Tibial nerve (tissue), 4 donors: Measurements from ENCODE around the gene TRIM67. TPM values are rescaled to one million over a fixed set of nuclear protein-coding genes. Genes with fewer than 3 reads are reported as not detected.
A peak's percentile ranks its signal among the peaks of the same experiment; 100 is the strongest.

Experiments
- DNase-seq, 2 donors: peaks; one replicate each; pipeline ENCODE4 v3.0.0-alpha.2; 2019; ENCODE audit warnings: low spot score in 2 of 2
- H3K27ac ChIP-seq, 4 donors: fragments of 200-600 bp; sonication (generic) in 3 of 4; one replicate each; pipeline ENCODE4 v1.5.1; 2017 to 2019; ENCODE audit warnings: mild to moderate bottlenecking in 1 of 4
- H3K27me3 ChIP-seq, 2 donors: fragments of 200-600 bp; sonication (generic) in 1 of 2; one replicate each; pipeline versions ENCODE4 v1.5.1 to v1.6.0; 2017 to 2019
- H3K36me3 ChIP-seq, 3 donors: fragments of 200-600 bp; sonication (generic); one replicate each; pipeline ENCODE4 v1.5.1; 2018 to 2019
- H3K4me1 ChIP-seq, 4 donors: fragments of 200-600 bp; sonication (generic) in 3 of 4; one replicate each; pipeline ENCODE4 v1.5.1; 2017 to 2019
- H3K4me3 ChIP-seq, 4 donors: fragments of 200-600 bp; sonication (generic) in 3 of 4; one replicate each; pipeline ENCODE4 v1.5.1; 2017 to 2019; ENCODE audit warnings: mild to moderate bottlenecking in 1 of 4, moderate library complexity in 1 of 4
- H3K9me3 ChIP-seq, 4 donors: fragments of 200-600 bp; sonication (generic) in 3 of 4; one replicate each; pipeline ENCODE4 v1.5.1; 2017 to 2019
- EP300 ChIP-seq, 2 donors: sonication (generic); formaldehyde crosslinking; IDR thresholded peaks; one replicate each; pipeline ENCODE4 v1.6.1; 2017; ENCODE audit warnings: antibody characterized with exemption in 2 of 2, mild to moderate bottlenecking in 1 of 2
- POLR2A ChIP-seq, 2 donors: fragments of 450-650 bp; IDR thresholded peaks; one replicate each; pipeline ENCODE4 v1.6.1; 2017; ENCODE audit warnings: antibody characterized with exemption in 2 of 2, mild to moderate bottlenecking in 2 of 2, moderate library complexity in 2 of 2
- WGBS, 2 donors: methylation state at CpG; one replicate each; pipeline ENCODE4 v1.1.5; 2018; 5-methylcytosine and 5-hydroxymethylcytosine counted together
- total RNA-seq, 4 donors: library from RNA; depleted of rRNA; stranded (reverse); fragments of >200 nt; gene quantifications; one replicate each; pipeline ENCODE4 v1.1.0, GENCODE V29; 2016
- TF ChIP-seq, protein P1 (sequence below), 5 experiments: fragments of 200-600 bp in 3 of 5; fragments of 450-650 bp in 2 of 5; sonication (generic) in 3 of 5; IDR thresholded peaks; one replicate each; pipeline ENCODE4 v1.5.1; 2016 to 2019; ENCODE audit warnings: antibody characterized with exemption in 5 of 5, mild to moderate bottlenecking in 3 of 5, moderate library complexity in 2 of 5

Gene TRIM67
- total RNA-seq, 4 donors from 2014 or later = 0.30 TPM; not detected in 3

DNA sequence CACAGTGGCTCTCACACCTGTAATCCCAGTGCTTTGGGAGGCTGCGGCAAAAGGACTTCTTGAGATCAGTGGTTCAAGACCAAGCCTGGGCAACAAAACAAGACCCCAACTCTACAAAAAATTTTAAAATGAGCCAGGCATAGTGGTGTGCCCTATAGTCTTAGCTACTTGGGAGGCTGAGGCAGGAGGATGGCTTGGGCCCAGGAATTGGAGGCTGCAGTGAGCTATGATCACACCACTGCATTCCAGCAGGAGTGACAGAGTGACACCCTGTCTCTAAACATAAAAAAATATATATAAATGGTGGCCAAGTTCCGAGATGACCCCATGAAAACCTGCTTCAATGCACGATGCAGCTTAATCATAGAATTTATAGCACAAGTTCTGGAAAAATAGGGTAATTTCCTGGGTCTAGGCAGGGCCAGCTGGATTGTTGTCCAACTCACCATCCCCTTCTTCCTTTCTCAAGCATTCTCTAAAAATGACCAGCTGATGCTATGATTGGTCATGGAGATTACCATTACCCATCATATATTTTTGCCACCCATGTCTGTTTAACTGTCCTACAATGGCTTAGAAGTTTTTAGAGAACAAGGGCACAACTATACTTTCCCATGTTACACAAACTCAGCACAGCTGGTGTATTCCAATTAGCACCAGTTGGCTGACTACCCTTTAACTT, 73.8 kb downstream of the TRIM67 start:
- WGBS, 2 donors = 94 to 96% methylated on average over 3 of the region's 3 CpGs
- no peak for TF ChIP-seq POLR2A (IDR thresholded peaks at IDR 0.05)
- TF ChIP-seq EP300 (IDR thresholded peaks at IDR 0.05) = no peak
- TF ChIP-seq, protein P1, sequence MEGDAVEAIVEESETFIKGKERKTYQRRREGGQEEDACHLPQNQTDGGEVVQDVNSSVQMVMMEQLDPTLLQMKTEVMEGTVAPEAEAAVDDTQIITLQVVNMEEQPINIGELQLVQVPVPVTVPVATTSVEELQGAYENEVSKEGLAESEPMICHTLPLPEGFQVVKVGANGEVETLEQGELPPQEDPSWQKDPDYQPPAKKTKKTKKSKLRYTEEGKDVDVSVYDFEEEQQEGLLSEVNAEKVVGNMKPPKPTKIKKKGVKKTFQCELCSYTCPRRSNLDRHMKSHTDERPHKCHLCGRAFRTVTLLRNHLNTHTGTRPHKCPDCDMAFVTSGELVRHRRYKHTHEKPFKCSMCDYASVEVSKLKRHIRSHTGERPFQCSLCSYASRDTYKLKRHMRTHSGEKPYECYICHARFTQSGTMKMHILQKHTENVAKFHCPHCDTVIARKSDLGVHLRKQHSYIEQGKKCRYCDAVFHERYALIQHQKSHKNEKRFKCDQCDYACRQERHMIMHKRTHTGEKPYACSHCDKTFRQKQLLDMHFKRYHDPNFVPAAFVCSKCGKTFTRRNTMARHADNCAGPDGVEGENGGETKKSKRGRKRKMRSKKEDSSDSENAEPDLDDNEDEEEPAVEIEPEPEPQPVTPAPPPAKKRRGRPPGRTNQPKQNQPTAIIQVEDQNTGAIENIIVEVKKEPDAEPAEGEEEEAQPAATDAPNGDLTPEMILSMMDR (IDR thresholded peaks at IDR 0.05) = no peak
- H3K4me1 ChIP-seq = peaks cover 0 to 28% (median 10%) of the 10 kb centered on the region in 4 donors

DNA sequence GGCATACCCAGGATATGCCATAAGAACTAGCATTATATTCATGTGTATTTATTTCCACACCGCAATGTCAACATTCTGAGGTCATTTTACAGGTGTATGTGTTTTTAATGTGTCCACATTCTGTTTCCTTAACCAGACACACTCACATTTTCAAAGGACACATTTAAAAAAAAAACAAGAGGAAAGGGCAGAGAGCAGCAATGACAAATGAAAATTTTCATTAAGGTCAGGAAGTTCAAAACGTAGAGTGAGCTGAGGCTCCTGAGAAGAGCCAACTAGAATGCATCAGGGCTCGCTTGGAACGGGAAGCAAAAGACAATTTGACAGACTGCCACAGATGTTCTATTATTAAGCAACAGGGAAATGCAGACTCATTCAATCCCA, 74.3 kb downstream of the TRIM67 start:
- Histone ChIP-seq H3K27me3 (no peaks in the 10 kb centered on the region), H3K27ac (no peak overlapping the region), H3K4me3 (no peak overlapping the region), H3K9me3 (no peaks in the 10 kb centered on the region), H3K36me3 (peaks cover 0 to 45% (median 0%) of the 10 kb centered on the region in 3 donors), H3K4me1 (peaks cover 0 to 28% (median 10%) of the 10 kb centered on the region in 4 donors)
- WGBS, 2 donors = 69 to 72% methylated on average over 4 of the region's 4 CpGs
- DNase-seq = no peak
- TF ChIP-seq, protein P1 (IDR thresholded peaks at IDR 0.05) = no peak
- TF ChIP-seq POLR2A (IDR thresholded peaks at IDR 0.05) (no peak), EP300 (IDR thresholded peaks at IDR 0.05) (no peak)

More for the DNA sequence above, 73.8 kb downstream of the TRIM67 start:
- no peak for DNase-seq
- H3K36me3 ChIP-seq = peaks cover 0 to 48% (median 0%) of the 10 kb centered on the region in 3 donors
- H3K27ac ChIP-seq = no peak overlapping the region
- no peak overlapping the region for H3K4me3 ChIP-seq
- H3K27me3 ChIP-seq = no peaks in the 10 kb centered on the region
- no peaks in the 10 kb centered on the region for H3K9me3 ChIP-seq

DNA sequence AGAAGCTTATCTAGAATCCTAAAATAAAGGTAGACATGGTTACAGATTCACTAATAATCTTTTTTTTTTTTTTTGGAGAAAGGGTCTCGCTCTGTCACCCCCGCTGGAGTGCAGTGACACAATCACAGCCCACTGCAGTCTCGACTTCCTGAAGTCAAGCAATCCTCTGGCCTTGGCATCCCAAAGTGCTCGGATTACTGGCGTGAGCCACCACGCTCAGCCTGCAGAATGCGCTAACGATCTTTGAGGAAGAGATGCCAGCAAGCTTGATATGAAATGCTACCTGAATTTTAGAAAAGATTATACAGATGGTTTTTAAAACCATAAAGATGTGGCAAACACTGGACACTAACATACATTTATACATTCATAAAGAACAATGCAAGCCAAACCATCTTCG, 75.1 kb downstream of the TRIM67 start:
- Histone ChIP-seq H3K4me3 (no peak overlapping the region), H3K4me1 (peaks cover 0 to 28% (median 11%) of the 10 kb centered on the region in 4 donors), H3K27ac (no peak overlapping the region), H3K27me3 (no peaks in the 10 kb centered on the region), H3K9me3 (no peaks in the 10 kb centered on the region), H3K36me3 (peaks cover 0 to 42% (median 0%) of the 10 kb centered on the region in 3 donors)
- DNase-seq = no peak
- TF ChIP-seq EP300 (IDR thresholded peaks at IDR 0.05) (no peak), POLR2A (IDR thresholded peaks at IDR 0.05) (no peak)
- TF ChIP-seq, protein P1 (IDR thresholded peaks at IDR 0.05) = no peak
- WGBS, 2 donors = 93 to 94% methylated on average over 9 of the region's 9 CpGs

GRCh38 chr1:231238298-231238697, 76.4 kb downstream of the TRIM67 start:
- no peak for DNase-seq
- Histone ChIP-seq H3K9me3 (no peaks in the 10 kb centered on the region), H3K36me3 (peaks cover 0 to 39% (median 0%) of the 10 kb centered on the region in 3 donors), H3K27me3 (no peaks in the 10 kb centered on the region), H3K27ac (no peak overlapping the region), H3K4me1 (peaks cover 0 to 42% (median 22%) of the 10 kb centered on the region in 4 donors), H3K4me3 (no peak overlapping the region)
- WGBS, 2 donors = 92 to 96% methylated on average over 1 of the region's 1 CpG
- TF ChIP-seq, protein P1 (IDR thresholded peaks at IDR 0.05) = no peak
- TF ChIP-seq EP300 (IDR thresholded peaks at IDR 0.05) = no peak
- no peak for TF ChIP-seq POLR2A (IDR thresholded peaks at IDR 0.05)

- TF ChIP-seq POLR2A (IDR thresholded peaks at IDR 0.05) = no peak
- peaks cover 0 to 32% (median 0%) of the 10 kb centered on the region in 3 donors for H3K36me3 ChIP-seq
- H3K27me3 ChIP-seq = no peaks in the 10 kb centered on the region
- H3K4me3 ChIP-seq = peak overlapping the region; percentile 58 to 86 (median 81)
- peak overlapping the region; percentile 1 to 88 (median 86) for H3K27ac ChIP-seq
- H3K9me3 ChIP-seq = no peaks in the 10 kb centered on the region
- 0 to 1% methylated on average over 13 of the region's 13 CpGs for WGBS, 2 donors
- DNase-seq = peak in 1 of 2 donors; percentile 15
- peaks cover 0 to 58% (median 23%) of the 10 kb centered on the region in 4 donors for H3K4me1 ChIP-seq
Observed at GRCh38 chr1:231240531-231240882, 78.6 kb downstream of the TRIM67 start.
